Measurements from ENCODE around the gene ADISSP.
A peak's percentile ranks its signal among the peaks of the same experiment; 100 is the strongest.

ADISSP gene

GRCh38 chr20:3714092-3714491, 53.5 kb downstream of the ADISSP start:
- no peak for DNase-seq (ENCODE audit: low read depth in 3 of 3)

- DNase-seq (ENCODE audit: low read depth in 3 of 3) = no peak
Measured at GRCh38 chr20:3712279-3712873, 55.2 kb downstream of the ADISSP start, which contains the start of gene SIGLEC1. SIGLEC1 (minus strand) TSS chr20:3712600; CDS start chr20:3707128, 5,472 bp downstream.

- DNase-seq (ENCODE audit: low read depth in 3 of 3) = no peak
Measured at GRCh38 chr20:3711484-3711941, 56.0 kb downstream of the ADISSP start.

GRCh38 chr20:3710703-3711483, 56.7 kb downstream of the ADISSP start:
- DNase-seq (ENCODE audit: low read depth in 3 of 3) = peak; percentile 52 to 58 (median 56)

GRCh38 chr20:3710011-3710466, 57.5 kb downstream of the ADISSP start:
- no peak for DNase-seq (ENCODE audit: low read depth in 3 of 3)

- DNase-seq (ENCODE audit: low read depth in 3 of 3) = no peak
Measured at GRCh38 chr20:3707508-3707899, 60.0 kb downstream of the ADISSP start.

- no peak for DNase-seq (ENCODE audit: low read depth in 3 of 3)
Measured at GRCh38 chr20:3706774-3707507, 60.6 kb downstream of the ADISSP start.

GRCh38 chr20:3705970-3706739, 61.4 kb downstream of the ADISSP start:
- no peak for DNase-seq (ENCODE audit: low read depth in 3 of 3)

GRCh38 chr20:3705491-3705969, 62.0 kb downstream of the ADISSP start:
- DNase-seq (ENCODE audit: low read depth in 3 of 3) = no peak

GRCh38 chr20:3704087-3704486, 63.5 kb downstream of the ADISSP start:
- no peak for DNase-seq (ENCODE audit: low read depth in 3 of 3)

Data from stimulated activated CD4-positive, alpha-beta T cell treated with anti-CD3 and anti-CD28 coated beads, TNF-alpha, amount 100 ng/mL, for 4 hours (primary cell).